Activated CD8-positive, alpha-beta memory T cell treated with anti-CD3 and anti-CD28 coated beads, Interleukin-2, amount 50 U/mL, for 4 hours (primary cell): ENCODE data around the gene PRSS56.
"Not testable (repeated sequence)": the region's sequence is repeated elsewhere in the genome, so short reads cannot be mapped to it uniquely, and the experiment has no call there.

Experiments
- DNase-seq: peaks from one replicate; pipeline ENCODE4 v3.0.0-alpha.2; 2020

Gene PRSS56

DNA sequence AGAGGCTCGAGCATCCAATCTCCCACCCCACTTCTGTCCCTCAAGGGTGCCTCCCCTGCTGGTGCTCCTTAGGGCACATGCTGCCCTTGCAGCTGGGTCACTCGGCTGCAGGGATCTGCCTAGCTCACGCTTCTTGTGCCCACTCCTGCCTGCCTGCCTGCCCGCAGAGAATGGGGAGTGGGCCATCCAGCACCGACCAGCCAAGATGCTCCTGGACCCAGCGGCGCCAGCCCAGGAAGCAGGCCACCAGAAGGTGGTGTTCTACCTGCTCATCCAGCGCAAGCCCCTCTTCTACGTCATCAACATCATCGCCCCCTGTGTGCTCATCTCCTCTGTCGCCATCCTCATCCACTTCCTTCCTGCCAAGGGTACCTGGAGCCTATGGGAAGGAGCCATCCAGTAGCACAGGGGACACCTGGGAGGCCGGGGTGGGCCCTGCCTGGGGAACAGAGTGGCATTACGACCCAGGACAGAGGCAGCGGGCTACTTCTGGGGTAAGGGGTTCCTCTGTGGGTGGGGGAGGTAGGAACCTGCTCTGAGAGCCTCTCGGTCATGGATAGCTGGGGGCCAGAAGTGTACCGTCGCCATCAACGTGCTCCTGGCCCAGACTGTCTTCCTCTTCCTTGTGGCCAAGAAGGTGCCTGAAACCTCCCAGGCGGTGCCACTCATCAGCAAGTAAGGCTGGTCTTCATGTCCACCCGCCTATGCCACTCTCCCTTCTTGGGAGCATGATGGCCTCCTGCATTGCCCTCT lies 22.7 kb downstream of the PRSS56 start:
- no peak for DNase-seq

- DNase-seq: no peak
These were observed 23.3 kb downstream of the PRSS56 start for GRCh38 chr2:232543491-232543890.

DNA sequence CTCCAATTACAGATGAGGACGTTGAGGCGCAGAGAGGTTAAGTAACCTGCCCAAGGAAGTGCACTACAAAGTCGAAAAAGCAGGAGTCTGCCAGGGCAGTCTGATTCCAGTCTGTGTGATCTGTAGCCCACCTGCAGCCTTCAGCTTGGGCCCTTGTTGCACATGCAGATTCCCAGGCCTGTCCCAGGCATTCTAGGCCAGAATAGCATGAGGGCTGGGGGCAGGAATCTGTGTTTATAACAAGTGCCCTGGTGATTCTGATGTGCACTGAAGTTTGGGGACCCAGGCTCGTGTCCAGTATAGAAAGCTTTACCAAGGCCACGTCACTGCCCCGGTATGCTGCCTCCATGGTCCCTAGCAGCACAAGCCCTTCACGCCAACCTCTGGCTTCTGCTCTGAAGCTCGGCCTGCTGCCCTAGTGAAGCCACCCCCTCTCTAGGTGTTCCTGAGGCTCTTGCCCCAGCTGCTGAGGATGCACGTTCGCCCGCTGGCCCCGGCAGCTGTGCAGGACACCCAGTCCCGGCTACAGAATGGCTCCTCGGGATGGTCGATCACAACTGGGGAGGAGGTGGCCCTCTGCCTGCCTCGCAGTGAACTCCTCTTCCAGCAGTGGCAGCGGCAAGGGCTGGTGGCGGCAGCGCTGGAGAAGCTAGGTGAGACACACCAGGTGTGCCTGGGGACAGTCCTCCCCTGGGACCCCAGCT lies 23.9 kb downstream of the PRSS56 start:
- DNase-seq: no peak

GRCh38 chr2:232544674-232545073 lies 24.5 kb downstream of the PRSS56 start:
- DNase-seq: no peak

GRCh38 chr2:232545511-232546375 lies 25.6 kb downstream of the PRSS56 start:
- no peak for DNase-seq

- no peak for DNase-seq
These were observed 27.8 kb downstream of the PRSS56 start for GRCh38 chr2:232547991-232548390.

GRCh38 chr2:232549655-232550353 lies 29.6 kb downstream of the PRSS56 start:
- DNase-seq: no peak

DNA sequence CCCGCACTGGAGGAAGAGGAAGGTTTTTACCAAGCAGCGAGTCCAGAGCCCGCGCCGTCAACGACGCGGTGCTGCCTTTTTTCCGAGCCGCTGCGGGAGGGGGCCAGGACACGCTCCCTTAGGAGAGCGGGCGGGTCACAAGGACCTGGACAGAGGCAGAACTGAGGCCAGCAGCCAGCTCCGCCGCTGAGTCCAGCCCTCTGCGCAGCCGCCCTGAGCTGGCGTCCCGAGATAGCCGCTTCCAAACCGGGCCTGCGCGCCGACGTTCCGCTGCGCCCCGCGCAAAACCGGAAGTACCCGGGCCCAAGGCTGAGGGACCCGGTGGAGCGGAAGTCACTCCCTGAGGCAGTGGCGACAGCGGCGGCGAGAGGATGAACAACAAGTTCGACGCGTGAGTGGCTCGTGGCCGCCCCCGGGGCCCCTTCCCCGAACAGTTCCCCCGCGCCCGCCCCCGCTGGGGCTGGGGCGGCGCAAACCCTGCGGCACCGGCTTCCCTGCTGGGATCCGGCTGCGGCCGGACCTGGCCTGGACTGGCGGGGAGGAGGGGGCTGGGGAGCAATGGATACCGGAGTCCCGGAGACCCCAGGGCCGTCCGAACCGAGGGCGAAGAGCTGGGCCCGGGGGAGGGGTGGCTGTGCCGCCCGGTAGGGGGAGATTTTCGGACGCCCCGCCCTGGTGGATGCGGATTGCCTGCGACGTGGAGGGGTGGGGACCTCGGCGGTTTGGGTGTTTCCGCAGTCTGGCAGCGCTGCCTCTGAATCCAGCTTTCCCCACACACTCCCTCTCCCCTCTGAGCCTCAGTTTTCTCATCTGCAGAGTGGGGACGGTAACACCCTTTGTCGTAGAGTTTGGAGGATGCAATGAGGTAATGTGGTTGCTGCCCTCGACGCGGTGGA lies 30.4 kb downstream of the PRSS56 start, which contains the start of the genes EIF4E2 and TIGD1:
Gene EIF4E2, plus strand, starts transcription at position 336 of the 896 bp plus-strand sequence. Its CDS starts 36 bp downstream, at position 372.
Gene TIGD1, minus strand, starts transcription at position 204 of the 896 bp plus-strand sequence. CDS start 675 bp downstream, outside the sequence.
- DNase-seq: peak; percentile 90

- DNase-seq: no peak
These were observed 31.1 kb downstream of the PRSS56 start for GRCh38 chr2:232551250-232551638.

DNA sequence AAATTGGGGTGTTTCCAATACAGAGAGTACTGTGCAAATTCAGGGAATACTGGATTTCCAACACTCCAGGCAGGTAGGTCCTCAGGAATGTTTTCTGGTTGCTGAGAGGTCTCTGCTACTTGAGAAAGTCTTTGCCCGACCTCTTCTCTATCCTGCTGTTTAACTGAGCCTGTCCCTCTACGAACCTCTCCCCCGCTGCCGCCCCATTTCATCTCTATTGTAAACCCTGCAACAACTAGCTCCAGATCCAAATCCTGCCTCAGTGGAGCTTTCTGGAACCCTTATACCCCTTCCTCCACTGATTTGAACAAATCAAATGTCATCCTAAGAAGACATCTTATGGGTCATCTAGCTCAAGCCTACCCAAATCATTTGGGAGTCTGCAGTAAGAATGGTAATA lies 31.6 kb downstream of the PRSS56 start:
- DNase-seq: no peak

DNA sequence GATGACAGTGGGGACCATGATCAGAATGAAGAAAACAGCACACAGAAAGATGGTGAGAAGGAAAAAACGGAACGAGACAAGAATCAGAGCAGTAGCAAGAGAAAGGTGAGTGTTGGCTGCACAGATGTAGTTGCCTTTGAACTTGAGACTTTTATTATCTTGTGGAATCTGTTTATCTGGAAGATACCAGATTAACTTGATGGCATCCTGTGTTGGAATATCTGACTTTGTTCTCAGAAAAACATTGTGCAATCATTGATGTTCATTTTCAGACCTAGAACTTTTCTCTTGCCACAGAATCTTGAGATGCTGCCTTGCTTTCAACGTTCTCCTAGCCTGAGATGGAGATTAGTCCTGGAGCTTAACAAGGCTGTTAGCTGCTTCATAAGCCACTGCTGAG lies 36.2 kb downstream of the PRSS56 start:
- DNase-seq: no peak

DNA sequence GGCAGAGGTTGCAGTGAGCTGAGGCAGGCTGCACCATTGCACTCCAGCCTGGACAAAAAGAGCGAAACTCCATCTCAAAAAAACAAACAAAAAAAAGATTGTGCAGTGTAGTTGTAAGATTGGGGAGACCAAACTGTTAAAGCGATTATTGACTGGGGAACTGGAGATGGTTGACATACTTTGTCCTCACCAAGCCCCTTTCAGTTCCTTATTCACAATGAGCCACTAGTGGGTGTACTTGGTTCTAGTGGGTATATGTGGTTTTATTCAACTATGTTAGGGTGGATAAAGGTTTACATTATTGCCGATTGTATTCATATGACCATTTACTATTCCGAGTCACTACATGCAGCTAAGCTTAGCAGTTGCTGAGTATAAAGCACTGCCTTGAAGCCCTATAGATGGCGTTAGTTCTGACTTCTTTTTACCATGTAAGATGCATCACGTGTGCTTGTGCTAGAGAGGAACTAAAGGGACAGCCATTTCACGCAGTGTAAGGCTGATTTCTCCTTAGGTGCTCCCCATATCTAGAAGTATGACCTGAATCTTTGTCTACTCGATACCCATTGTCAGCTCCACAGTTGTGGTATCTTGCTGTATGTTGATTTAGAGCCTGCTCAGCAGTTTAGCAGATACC lies 42.4 kb downstream of the PRSS56 start:
- DNase-seq: no peak

GRCh38 chr2:232563580-232563979 lies 43.4 kb downstream of the PRSS56 start:
- no peak for DNase-seq

DNA sequence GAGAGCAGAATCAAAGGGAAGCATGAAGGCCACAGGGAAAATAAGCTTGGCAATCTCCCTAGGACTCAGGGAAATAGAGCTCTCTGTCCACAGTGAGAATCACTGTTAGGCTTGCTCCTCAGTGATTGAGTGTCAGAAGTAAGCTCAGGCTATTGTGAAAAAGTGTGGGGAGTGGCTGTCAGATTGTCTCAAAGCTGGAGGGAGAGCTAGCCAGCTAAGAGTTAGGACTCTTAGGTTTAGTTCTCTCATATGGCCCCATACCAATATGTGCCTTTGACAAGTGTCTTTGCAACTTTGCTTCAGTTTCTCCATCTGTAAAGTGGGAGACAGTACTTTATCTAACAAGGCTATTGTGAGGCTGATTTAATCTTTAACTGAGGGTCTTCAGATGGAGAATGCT lies 47.5 kb downstream of the PRSS56 start:
- DNase-seq: no peak

DNA sequence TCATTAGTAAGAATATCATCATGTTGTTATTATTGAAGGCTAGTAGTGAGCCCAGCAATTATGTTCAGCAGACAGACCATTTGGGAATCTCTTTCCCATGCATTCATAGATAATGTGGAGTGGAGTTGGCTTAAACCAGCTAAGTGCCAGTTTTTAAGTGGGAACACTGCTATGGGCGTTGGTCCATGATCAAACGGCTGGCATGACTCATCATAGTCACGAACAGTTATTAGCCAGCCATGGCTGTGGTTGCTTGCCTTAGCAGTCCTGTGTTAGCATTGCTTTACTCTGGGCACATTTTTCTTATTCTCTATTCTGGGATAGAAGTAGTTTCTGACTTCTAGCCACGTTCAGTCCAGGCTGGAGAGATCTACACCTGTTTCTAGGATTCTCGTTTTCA lies 48.0 kb downstream of the PRSS56 start:
- no peak for DNase-seq

- no peak for DNase-seq
These were observed 49.4 kb downstream of the PRSS56 start for GRCh38 chr2:232569541-232569940.

DNA sequence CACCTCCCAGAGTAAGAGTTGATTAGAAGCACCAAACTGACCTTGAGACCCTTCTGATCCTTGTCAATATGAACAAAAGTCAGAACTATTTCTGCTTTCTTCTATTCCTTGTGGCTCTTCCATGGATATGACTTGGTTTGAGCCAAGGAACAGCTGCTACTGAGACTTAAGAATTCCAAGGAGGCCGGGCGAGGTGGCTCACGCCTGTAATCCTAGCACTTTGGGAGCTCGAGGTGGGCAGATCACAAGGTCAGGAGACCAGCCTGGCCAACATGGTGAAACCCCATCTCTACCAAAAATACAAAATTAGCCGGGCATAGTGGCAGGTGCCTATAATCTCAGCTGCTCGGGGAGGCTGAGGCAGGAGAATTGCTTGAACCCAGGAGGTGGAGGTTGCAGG lies 50.3 kb downstream of the PRSS56 start:
- not testable (repeated sequence) for DNase-seq

DNA sequence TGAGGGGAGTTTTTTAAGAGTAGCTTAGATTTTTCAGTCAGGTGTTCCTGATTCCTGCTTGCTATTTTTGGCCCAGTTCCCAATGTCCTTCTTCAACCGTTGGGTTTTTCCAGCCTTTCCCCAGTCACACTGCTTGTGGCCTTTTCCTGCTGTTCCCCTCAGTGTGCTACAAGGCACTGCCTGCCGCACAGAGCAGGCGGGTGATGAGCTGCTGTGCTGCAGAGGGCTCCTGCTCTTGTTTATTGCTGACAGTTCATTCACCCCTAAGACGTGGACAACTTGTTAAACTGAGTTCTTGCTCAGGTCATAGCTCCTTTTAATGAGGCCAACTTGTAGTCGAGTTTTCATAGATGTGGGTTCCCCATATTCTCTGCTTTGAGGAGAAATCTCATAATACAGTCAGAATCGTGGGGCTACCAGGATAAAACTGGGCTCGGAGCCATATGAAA lies 50.9 kb downstream of the PRSS56 start:
- no peak for DNase-seq

- DNase-seq: no peak
These were observed 52.9 kb downstream of the PRSS56 start for GRCh38 chr2:232573042-232573441.

DNA sequence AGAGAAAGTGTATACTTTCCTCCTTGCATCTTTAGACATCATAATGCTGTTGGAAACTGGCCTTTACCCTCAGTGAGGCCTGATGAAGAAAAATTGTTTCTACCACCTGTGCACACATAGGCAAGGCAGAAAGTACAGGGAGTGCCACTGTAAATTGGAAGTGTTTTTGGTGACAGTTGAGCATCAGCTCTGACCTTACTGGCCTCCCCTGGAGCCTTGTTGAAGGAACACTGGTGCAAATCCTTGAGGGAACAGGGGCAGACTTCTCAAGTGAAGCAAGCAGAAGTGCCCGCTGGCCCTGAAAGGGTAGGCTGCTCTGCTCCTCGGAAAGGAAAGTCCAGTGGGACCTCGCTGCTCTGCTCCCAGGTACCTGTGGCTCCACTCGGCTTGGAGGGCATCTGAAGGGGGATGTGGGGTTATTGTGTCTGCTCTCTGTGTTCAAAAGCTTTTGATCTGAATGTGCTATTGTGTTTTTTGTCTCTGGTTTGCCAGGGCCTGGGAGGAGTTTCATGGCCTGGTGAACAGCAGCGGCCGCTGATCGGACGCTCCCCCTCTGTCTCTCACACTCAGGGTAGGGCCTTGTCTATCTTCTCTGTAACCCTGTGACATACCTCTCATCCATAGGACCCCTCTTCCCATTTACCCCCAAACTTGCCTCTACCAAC lies 53.7 kb downstream of the PRSS56 start:
- DNase-seq: no peak
